ENCODE data around the gene IL6. TPM values are rescaled to one million over a fixed set of nuclear protein-coding genes. Genes with fewer than 3 reads are reported as not detected.

The IL6 gene
- total and polyA plus RNA-seq, 2 of the 8 experiments (the other 6 are each of a cell fraction or from before 2014, with no cell fraction given), result 0.12 to 0.41 TPM

DNA sequence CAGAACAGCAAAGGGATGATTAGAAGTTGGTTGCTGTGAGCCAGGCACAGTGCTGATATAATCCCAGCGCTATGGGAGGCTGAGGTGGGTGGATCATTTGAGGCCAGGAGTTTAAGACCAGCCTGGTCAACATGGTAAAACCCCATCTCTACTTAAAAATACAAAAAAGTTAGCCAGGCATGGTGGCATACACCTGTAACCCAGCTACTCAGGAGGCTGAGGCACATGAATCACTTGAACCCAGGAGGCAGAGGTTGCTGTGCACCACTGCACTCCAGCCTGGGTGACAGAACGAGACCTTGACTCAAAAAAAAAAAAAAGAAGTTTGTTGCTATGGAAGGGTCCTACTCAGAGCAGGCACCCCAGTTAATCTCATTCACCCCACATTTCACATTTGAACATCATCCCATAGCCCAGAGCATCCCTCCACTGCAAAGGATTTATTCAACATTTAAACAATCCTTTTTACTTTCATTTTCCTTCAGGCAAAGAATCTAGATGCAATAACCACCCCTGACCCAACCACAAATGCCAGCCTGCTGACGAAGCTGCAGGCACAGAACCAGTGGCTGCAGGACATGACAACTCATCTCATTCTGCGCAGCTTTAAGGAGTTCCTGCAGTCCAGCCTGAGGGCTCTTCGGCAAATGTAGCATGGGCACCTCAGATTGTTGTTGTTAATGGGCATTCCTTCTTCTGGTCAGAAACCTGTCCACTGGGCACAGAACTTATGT lies 4.1 kb downstream of the IL6 start (continued):
- TF ChIP-seq, protein P1, sequence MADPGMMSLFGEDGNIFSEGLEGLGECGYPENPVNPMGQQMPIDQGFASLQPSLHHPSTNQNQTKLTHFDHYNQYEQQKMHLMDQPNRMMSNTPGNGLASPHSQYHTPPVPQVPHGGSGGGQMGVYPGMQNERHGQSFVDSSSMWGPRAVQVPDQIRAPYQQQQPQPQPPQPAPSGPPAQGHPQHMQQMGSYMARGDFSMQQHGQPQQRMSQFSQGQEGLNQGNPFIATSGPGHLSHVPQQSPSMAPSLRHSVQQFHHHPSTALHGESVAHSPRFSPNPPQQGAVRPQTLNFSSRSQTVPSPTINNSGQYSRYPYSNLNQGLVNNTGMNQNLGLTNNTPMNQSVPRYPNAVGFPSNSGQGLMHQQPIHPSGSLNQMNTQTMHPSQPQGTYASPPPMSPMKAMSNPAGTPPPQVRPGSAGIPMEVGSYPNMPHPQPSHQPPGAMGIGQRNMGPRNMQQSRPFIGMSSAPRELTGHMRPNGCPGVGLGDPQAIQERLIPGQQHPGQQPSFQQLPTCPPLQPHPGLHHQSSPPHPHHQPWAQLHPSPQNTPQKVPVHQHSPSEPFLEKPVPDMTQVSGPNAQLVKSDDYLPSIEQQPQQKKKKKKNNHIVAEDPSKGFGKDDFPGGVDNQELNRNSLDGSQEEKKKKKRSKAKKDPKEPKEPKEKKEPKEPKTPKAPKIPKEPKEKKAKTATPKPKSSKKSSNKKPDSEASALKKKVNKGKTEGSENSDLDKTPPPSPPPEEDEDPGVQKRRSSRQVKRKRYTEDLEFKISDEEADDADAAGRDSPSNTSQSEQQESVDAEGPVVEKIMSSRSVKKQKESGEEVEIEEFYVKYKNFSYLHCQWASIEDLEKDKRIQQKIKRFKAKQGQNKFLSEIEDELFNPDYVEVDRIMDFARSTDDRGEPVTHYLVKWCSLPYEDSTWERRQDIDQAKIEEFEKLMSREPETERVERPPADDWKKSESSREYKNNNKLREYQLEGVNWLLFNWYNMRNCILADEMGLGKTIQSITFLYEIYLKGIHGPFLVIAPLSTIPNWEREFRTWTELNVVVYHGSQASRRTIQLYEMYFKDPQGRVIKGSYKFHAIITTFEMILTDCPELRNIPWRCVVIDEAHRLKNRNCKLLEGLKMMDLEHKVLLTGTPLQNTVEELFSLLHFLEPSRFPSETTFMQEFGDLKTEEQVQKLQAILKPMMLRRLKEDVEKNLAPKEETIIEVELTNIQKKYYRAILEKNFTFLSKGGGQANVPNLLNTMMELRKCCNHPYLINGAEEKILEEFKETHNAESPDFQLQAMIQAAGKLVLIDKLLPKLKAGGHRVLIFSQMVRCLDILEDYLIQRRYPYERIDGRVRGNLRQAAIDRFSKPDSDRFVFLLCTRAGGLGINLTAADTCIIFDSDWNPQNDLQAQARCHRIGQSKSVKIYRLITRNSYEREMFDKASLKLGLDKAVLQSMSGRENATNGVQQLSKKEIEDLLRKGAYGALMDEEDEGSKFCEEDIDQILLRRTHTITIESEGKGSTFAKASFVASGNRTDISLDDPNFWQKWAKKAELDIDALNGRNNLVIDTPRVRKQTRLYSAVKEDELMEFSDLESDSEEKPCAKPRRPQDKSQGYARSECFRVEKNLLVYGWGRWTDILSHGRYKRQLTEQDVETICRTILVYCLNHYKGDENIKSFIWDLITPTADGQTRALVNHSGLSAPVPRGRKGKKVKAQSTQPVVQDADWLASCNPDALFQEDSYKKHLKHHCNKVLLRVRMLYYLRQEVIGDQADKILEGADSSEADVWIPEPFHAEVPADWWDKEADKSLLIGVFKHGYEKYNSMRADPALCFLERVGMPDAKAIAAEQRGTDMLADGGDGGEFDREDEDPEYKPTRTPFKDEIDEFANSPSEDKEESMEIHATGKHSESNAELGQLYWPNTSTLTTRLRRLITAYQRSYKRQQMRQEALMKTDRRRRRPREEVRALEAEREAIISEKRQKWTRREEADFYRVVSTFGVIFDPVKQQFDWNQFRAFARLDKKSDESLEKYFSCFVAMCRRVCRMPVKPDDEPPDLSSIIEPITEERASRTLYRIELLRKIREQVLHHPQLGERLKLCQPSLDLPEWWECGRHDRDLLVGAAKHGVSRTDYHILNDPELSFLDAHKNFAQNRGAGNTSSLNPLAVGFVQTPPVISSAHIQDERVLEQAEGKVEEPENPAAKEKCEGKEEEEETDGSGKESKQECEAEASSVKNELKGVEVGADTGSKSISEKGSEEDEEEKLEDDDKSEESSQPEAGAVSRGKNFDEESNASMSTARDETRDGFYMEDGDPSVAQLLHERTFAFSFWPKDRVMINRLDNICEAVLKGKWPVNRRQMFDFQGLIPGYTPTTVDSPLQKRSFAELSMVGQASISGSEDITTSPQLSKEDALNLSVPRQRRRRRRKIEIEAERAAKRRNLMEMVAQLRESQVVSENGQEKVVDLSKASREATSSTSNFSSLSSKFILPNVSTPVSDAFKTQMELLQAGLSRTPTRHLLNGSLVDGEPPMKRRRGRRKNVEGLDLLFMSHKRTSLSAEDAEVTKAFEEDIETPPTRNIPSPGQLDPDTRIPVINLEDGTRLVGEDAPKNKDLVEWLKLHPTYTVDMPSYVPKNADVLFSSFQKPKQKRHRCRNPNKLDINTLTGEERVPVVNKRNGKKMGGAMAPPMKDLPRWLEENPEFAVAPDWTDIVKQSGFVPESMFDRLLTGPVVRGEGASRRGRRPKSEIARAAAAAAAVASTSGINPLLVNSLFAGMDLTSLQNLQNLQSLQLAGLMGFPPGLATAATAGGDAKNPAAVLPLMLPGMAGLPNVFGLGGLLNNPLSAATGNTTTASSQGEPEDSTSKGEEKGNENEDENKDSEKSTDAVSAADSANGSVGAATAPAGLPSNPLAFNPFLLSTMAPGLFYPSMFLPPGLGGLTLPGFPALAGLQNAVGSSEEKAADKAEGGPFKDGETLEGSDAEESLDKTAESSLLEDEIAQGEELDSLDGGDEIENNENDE (IDR thresholded peaks at IDR 0.05; ENCODE audit: insufficient replicate concordance, low read length), result no peak
- TF ChIP-seq YY1 (IDR thresholded peaks at IDR 0.05; ENCODE audit: low read depth, low read length) (no peak), GTF2F1 (IDR thresholded peaks at IDR 0.05; ENCODE audit: borderline replicate concordance, low read depth, low read length) (no peak), RAD21 (IDR thresholded peaks at IDR 0.05 in 1 of 2, conservative IDR thresholded peaks at IDR 0.05 in 1 of 2; ENCODE audit: low read depth in 2 of 2, low read length in 2 of 2) (no peak), CEBPB (IDR thresholded peaks at IDR 0.05; ENCODE audit: low read depth, low read length) (no peak), KDM4A (IDR thresholded peaks at IDR 0.05; ENCODE audit: low read depth, low read length, severe bottlenecking) (no peak), PHF8 (conservative IDR thresholded peaks at IDR 0.05; ENCODE audit: low read depth, low read length) (no peak), EZH2 (IDR thresholded peaks at IDR 0.05; ENCODE audit: low read depth, low read length, severe bottlenecking) (no peak)
- TF ChIP-seq, protein P2, sequence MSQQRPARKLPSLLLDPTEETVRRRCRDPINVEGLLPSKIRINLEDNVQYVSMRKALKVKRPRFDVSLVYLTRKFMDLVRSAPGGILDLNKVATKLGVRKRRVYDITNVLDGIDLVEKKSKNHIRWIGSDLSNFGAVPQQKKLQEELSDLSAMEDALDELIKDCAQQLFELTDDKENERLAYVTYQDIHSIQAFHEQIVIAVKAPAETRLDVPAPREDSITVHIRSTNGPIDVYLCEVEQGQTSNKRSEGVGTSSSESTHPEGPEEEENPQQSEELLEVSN (IDR thresholded peaks at IDR 0.05), result no peak
